GM12873 (cell line): ENCODE results near the gene TMEM98.

ENCODE experiments used
- CTCF ChIP-seq: IDR thresholded peaks from 2 replicates; pipeline ENCODE4 v1.5.1; 2012; ENCODE audit warnings: low read depth, mild to moderate bottlenecking, moderate library complexity, low read length, control low read depth; ENCODE audit not compliant: insufficient read depth; ENCODE audit errors: missing control alignments

TMEM98 gene

GRCh38 chr17:32896647-32897258 is 31.2 kb upstream of the TMEM98 start:
- no peak for TF ChIP-seq CTCF

- TF ChIP-seq CTCF = no peak
These were observed 28.5 kb upstream of the TMEM98 start for GRCh38 chr17:32899236-32900013.

GRCh38 chr17:32901743-32902142 is 26.2 kb upstream of the TMEM98 start:
- TF ChIP-seq CTCF = no peak

- no peak for TF ChIP-seq CTCF
These were observed 23.9 kb upstream of the TMEM98 start for GRCh38 chr17:32903774-32904673.

GRCh38 chr17:32904891-32905290 is 23.1 kb upstream of the TMEM98 start:
- no peak for TF ChIP-seq CTCF

- no peak for TF ChIP-seq CTCF
These were observed 20.4 kb upstream of the TMEM98 start for GRCh38 chr17:32907583-32907982.
